GM19240 (cell line): ENCODE data around the gene AHSA1.

Experiments
- DNase-seq: peaks from one replicate; pipeline ENCODE4 v3.0.0; 2011; ENCODE audit warnings: low spot score; ENCODE audit not compliant: insufficient read length

AHSA1 gene

DNA sequence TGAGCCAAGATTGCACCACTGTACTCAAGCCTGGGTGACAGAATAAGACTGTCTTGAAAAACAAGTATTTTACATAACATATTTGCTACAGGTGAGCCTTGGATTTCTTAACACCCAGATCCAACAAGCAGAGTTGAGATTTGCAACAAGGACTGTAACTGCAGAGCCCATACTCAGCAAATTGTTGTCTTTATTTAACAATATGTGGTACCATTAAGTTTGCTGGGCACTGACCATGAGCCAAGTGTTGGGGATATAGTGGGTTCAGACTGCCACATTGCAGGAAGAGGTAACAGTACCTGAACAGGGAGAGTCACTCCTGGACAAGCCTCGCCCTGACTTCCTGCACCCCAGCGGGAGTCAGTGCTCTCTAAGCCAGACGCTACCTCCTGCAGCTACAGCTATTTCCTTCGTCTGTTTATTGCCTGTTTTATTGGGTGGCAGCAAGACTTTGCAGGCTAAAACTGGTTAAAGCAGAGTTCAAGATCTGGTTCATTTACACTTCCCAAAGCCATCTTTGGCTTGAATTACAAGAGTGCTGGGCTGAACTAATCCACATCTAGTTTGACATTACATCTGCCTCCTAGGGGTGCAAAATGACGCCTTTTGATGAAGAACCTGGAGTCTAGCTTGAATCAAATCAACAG lies 12.5 kb downstream of the AHSA1 start:
- DNase-seq = no peak

DNA sequence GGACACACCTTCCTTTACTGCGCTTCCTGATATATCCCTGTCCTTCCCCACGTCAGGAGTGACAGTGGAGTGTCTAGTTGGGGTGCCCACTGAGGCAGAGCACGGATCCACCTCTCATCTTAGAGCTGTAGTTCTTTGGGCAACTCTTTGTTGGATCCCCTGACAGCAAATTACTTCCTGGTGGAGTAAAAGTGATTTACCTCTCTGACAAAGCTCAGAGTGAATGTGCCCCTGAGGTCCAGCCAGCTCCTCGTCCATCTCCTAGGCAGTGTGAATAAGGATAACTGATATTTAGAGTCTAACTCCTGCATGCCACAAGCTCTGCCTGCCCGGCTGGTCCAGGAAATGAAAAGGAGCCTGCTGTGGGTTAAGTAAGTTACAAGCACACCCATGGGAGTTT lies 16.0 kb downstream of the AHSA1 start:
- DNase-seq = no peak

DNA sequence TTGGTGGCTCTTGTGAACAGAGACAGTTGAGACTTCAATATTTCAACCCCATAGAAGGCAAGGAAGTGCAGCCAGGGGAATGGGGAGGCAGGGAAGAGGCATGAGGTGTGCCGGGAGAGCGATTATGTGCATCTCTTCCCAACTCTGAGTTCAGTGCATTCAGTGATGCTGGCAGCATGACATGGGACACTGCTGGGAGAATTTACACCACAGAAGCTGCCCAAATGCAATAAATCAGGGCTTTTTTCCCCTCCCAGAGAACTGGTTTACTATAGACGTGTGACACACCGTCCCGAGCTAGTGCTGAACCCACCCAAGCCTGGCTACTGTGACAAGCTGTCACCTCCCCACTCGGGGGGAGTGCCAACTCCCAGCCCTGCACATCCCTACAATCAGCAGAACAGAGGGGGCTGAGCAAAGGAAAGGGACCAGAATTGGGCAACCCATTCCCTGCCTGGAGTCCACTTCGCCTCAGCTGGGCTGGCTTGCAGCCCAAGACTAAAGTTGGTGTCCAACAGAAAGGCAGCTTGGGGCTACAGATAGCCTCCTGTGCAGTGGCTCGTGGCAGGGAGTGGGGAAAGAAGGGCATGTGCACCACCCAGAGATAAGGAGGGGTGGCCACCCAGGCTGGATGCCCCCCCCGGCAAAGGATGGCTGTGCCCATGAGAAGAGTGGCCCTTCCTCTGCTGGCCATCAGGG lies 16.7 kb downstream of the AHSA1 start:
- no peak for DNase-seq

DNA sequence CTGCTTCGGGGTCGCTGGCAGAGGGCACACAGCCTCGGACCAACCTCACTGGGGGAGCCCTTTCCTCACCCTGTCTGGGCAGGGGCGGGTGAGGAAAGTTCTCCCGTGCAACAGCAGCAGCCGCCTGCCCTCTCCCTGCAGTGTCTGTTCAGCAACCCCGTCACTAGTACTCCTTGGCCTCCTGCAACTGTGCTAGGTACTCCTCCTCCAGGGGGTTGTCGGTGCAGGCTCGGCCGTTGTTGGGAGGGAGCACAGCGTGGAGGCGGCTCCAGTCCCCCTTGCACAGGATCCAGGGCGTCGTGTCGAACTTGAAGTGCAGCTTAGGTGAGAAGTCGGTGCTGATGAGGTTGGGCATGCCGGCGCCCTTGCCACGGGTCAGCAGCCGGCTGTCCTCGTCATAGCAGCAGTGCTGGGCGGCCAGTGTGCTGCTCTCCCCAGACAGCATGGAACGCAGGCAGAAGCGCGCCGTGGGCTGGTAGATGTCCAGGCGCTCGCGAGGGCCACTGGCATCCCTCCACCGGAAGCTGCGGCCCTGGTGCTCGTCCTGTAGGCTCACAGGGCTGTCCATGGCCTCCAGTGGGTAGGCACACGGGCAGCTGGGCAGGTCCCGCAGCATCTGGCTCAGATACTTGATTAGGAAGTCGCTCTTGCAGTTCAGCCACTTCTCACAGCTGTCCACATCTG lies 17.7 kb downstream of the AHSA1 start:
- no peak for DNase-seq

DNA sequence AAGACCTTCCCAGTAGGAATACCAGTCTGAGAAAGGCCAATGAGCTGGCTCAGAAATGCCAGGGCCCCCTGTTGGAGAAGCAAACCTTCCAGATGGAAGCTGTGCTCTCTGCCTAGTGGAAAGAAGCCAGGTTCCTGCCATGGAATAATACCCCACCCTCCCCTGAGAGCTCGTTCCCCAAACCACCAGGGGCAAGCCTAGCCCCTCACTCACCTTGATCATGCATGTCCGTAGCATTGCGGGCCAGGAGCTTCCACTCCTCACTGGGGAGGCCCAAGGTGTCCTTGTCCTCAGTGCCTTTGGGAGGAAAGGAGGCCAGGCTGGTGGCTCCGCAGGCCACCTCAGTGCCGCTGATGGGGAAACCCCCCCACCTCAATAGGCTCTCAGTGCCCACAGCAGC lies 20.1 kb downstream of the AHSA1 start:
- no peak for DNase-seq

DNA sequence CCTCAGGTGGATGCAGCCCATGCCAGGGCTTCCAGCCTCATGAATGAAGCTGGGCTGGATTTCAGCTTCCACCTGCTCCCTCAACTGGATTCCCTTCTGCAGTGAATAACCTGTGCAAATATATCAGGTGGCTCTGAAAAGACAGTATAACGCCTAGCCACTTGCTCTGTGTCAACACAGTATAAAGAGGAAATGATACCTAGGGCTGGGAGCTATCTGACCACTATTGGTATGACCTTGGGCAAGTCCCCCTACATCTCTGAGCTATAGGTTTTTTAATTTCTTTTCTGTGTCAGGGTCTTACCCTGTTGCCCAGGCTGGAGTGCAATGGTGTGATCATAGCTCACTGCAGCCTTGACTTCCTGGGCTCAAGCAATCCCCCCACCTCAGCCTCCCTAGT lies 20.9 kb downstream of the AHSA1 start:
- peak; percentile 26 for DNase-seq

DNA sequence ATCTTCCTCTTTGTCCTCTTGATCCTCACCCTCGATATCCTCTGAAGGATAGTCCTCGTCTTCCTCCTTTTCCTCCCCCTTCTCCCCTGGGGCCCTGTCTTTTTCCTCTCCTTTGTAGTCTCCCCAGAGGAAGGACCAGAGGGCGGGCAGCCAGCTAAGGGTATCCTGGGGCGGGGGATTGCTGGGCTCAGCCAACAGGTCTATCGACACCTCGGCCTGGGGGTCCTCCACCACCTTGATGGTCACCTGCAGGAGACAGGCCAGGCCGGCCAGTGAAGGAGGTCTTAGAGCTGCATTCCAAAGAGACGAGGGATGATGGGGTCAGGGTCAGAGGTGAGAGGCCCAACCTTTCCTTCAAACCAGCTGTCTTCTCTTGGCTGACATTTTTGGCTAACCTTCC lies 24.5 kb downstream of the AHSA1 start:
- DNase-seq = no peak

DNA sequence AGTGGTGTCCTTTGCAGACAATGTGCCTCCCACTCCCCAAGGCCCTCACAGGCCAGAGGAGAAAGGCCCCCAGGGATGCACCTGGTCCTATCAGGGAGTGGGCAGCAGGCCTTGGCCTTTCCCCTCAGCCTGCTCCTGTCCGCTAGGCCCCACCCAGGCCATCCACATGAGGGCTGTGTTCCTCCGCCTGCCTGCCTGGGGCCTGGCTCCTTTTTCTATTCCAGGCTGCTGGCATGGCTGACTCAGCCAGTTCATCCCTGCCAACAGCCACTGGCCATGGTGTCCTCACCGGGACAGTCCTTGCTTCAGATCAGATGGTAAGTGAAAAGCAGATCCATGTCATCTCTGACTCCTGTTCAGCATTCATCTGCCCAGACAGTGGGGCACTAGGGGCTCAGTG lies 27.4 kb downstream of the AHSA1 start:
- DNase-seq = no peak

DNA sequence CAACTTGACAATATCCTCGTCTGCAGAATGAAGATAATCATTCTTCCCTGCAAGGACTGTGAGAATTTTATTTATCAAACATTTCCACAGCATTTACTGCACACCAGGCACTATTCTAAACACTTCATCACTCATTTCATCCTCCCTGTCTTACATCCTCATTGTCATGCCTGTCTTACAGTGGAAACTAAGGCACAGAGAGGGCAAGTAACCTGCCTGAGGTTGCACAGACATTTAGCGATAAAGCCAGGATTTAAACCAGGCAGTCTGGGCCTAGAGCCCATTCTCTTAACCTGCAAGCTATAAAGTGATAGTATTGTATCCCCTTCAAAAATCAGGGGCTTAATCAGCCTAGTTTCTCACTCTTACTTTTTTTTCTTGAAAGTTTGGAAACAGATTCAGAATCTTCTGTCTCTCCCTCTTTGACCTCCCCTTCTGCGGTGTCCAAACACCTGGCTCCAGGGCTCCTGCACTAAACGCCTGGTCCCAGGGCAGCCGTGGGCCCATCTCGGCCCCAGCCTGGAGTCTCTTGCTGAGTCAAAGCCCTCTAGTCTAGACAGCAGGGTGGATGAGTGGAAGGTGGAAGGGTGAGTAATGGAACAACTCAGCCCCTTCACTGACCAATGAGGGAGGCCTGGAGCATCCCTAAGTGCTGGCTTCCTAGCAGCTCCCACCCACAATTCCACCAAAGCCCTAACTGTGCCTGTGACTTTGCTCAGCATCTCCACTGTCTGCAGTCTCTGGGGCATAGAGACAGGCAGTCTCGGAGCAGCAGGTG lies 28.2 kb downstream of the AHSA1 start:
- no peak for DNase-seq

DNA sequence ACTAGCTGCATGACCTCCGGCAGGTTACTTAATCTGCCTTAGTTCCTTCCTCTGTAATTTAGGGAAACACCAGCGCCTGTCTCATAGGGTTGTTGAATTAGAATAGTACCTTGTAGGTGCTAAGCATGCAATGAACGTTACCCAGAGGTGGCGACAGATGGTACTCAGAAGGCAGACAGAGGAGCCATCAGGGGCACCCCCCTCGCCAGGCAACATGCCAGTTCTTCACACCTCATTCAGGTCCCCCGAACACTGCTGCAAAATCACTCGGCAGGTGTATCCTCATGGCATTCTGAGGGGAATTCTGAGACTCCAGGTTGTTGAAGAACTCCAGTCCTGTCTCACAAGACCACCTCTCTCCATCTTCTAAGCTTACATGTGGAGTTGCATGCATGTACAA lies 30.7 kb downstream of the AHSA1 start:
- DNase-seq = no peak

DNA sequence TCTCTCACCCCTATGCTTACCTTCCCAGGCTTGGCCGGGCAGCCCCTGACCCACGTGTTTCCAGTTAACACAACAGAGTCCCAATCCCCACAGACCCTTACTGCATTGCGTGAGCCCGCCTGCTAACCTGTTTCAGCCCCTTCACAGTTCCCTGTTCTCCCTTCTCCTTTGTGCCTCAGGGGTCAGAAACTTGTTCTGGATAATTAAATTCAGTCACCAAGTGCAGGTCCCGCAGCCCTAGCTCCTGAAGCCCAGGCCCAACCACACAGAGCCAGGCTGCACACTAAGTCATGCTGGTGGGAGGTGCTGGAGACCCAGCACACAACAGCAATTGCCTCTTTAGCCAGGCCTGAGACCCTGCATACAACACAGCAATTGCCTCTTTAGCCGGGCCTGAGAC lies 31.1 kb downstream of the AHSA1 start:
- DNase-seq = no peak

DNA sequence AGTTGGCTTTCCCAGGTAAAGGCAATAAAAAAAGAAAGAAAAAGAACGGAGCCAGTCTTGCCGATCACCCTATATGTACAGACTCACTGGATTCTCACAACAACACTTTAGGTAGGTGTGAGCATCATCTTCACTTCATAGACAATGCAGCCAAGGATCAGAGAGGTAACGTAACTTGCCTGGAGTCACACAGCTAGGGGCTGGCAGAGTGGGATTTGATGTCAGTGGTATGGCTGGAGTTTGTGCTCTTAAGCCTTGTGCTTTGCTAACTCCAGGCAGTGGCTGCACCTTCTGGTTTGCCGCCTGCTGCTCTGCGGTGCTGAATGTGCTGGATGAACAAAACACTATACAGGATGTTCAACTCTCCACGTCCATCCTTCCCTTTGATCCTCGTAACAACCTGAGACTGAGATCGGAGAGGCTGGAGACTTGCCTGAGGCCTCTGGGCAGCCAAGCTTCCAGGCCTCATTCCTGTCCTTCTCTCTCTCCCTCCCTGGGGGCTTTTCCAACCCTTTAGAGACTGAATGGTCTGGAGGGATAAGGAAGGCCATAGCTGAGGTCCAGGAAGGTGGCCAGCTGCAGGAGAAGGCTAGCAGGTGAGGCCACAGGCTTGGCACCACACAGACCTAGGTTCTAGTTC lies 32.6 kb downstream of the AHSA1 start:
- no peak for DNase-seq

DNA sequence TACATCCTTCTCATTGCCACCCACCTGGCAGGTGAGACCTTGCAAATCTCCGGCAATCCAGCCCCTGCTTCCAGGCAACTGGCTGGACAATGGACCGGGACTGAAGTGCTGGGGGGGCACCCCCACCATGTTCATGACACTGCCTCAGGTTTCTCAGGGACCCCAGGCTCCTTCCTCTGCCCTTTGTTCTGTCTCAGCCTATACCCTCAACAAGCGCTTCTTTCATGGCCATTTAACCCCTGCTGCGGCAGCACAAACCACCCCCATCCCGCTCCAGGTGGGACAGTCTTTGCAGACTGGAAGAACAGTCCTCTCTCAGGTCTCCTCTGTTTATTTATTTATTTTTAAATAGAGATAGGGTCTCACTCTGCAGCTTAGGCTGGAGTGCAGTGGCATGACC lies 33.2 kb downstream of the AHSA1 start:
- DNase-seq = no peak

DNA sequence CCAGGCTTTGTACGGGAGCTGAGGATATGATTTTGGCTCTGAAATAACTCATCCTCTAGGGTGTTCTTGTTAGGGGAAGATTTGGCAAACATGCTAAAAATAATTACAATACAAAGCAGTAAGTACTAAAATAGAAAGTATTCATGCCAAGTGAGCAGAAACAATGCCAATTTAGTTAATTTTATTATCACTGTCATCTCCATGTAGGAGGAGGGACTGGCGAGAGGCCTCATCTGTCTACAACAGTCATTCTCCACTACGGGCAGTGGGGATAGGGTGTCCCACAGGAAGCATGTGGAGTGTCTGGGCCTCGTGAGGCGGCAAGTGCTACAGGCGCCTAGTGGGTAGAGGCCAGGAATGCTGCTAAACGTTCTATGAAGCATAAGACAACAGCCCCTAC lies 37.4 kb downstream of the AHSA1 start:
- no peak for DNase-seq

DNA sequence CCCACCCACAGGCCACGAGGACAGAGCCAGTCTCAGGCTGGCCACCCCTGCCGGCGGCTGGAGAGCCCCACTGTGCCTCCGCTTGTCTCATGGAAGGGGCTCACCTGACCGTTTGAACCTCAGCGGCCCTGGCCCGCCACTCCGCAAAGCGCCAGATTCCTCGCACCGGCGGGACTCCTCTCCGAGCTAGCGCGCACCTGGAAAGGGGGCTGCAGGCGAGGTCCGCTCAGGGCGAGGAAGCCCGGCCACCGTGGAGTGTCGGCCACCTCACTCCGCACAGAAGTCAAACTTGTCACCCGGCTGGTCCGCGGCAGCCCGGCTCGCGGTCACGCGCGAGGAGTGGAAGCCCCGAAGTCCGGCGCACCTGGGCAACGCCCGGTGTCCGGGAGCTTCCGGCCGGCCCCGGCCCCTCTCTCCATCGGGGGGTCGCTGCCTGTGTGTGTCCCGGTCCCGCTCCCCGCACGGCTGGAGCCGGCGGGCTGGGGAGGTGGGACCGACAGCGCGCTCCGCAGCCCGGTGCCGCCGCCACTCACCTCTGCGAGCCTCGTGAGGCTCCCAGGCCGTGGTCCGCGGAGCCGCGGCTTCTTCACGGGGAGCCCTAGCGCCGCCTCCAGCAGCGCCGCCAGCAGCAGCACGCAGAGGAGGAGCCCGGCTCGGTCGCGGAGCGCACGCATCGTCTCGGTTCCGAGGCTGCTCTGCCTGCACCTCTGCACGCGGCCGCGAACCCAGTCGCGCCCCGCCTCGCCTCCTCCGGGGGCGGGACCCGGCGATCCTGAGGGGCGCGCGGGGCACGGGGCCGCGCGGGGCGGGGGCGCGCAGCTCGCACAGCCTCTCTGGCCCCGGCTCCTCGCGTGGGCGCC lies 40.5 kb downstream of the AHSA1 start, which contains the start of gene ISM2:
ISM2 (minus strand) TSS at position 697 of the 860 bp plus-strand sequence; CDS start at position 674, 23 bp downstream.
- DNase-seq = peak; percentile 37

DNA sequence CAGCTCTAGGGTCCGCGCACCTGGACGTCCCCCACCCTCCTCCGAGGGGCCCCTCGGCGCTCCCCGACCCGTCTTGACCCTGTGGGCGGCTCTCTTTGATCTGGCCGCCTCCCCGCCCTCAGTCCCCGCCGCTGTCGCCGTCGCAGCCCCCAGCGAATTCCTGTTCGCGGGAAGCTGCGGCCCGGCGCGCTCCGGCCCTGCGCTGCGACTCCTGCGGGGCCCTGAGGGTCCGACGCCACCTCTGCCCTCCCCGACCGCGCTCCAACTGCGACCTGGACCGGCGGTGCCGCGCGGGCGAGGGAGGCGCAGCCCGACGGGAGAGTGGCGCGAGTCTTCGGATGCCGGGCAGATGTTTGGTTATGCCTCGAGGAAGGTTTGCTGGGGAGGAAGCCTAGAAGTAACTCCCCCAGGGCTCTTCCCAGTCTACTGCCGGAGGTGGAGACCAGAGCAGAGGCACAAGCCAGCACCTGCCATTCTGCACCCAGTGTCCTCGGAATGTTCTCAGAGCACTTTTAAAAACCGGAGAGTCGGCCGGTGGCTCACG lies 41.2 kb downstream of the AHSA1 start:
- DNase-seq = no peak

DNA sequence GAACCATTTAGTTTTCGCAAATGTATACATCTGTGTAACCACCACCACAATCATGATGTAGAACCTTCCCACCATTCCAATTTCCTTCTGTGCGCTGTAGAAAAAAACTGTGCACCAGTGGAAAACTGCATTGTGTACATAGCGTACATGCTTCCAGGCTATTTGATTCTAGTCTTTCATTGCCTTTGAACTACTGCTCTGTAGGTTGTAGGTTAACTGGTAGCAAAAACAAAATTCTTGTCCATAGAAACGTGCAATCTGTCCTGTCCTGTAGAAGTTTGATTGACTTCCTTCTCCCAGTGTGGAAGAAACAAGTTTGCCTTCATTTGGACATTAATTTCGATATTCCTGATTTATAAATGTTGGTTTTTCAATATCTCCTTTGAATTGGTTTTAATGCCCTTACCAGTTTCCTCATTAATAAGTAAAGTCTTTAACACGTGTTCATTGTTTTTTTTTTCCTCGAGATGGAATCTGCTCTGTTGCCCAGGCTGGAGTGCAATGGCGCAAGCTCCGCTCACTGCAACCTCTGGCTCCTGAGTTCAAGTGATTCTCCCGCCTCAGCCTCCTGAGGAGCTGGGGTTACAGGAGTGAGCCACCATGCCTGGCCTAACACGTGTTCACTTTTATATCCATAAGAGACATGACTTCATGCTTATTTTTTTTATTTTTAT lies 44.4 kb downstream of the AHSA1 start:
- DNase-seq = no peak

DNA sequence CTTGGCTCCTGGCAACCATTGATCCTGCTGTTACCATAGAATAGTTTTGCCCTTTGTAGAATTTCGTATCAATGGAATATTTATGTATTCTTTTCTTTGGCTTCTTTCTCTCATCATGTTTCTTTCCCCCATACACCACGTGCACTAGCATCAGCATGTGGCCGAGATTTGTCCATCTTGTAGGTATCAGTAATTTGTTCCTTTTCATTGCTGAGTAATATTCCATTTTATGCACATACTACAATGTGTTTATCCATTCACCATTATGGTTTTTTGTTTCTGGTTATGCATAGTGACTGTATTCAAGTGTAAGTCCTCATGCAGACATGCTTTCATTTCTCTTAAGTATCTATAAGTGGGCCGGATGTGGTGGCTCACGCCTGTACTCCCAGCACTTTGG lies 45.2 kb downstream of the AHSA1 start:
- no peak for DNase-seq

DNA sequence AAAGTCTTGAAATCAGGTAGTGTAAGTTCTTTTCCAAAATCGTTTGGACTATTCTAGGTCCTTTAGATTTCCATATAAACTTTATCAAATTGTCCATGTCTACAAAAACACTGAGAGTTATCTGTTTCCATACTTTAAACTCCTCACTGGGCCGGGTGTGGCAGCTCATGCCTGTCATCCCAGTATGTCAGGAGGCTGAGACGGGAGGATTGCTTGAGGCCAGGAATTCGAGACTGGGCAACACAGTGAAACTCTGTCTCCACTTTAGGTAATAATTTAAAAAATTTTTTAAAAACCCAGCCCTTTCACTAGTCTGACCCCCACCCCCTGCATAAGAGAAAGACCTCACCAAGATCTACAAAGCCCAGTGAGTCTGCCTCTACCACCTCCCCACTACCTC lies 47.1 kb downstream of the AHSA1 start:
- DNase-seq = no peak

DNA sequence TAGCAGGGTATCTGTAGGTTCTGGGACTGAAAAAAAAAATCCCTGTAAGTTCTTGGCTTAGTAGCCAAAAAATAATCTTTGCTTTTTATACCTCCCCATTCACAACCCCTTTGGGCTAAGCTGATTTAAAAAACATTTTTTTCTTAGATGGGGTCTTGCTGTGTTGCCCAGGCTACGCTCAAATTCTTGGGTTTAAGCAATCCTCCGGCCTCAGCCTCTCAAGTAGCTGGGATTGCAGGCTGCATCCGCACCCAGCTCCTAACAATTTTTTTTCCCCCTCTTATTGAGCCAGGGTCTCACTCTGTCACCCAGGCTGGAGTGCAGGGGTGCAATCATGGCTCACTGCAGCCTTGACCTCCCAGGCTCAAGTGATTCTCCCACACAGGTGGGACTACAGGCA lies 49.9 kb downstream of the AHSA1 start:
- no peak for DNase-seq
